ENCODE data around the gene CCT8. TPM values are rescaled to one million over a fixed set of nuclear protein-coding genes. Genes with fewer than 3 reads are reported as not detected.

The CCT8 gene
- total and polyA plus RNA-seq, 2 of the 4 experiments (the other 2 are of a cell fraction): 172 to 192 TPM

GRCh38 chr21:29024474-29025327 is 48.7 kb downstream of the CCT8 start, which contains the start of gene USP16:
USP16 (plus strand) TSS chr21:29024668; CDS start chr21:29027914, 3,246 bp downstream.
- ChIA-PET CTCF (interaction anchor here (0.7 to 1.2 kb wide), 3 partner anchors 21 to 60 kb away, joined by 3 to 4 read pairs (median 3); partner anchors contain the start of gene LTN1), POLR2A (ENCODE audit: unreplicated experiment) (interaction anchor here (0.8 to 1.8 kb wide), 4 partner anchors 19 to 49 kb away, joined by 4 to 7 read pairs (median 4); partner anchors contain the start of gene CCT8)
- H3K56ac ChIP-seq (ENCODE audit: extremely low read depth, insufficient read depth, low read length): peak within 1 kb of the TSS; percentile 92
- H3K4me2 ChIP-seq (ENCODE audit: low read depth, low read length): peak within 1 kb of the TSS; percentile 89
- peak within 1 kb of the TSS; percentile 90 for H2BK5ac ChIP-seq (ENCODE audit: low read depth, low read length, poor library complexity, severe bottlenecking)
- DNase-seq: peak; percentile 99
- H2AK9ac ChIP-seq (replicated peaks; ENCODE audit: low read depth, low read length, poor library complexity): peak within 1 kb of the TSS; percentile 85
- H3K4me1 ChIP-seq (ENCODE audit: control insufficient read depth, insufficient read depth, low read length): no peaks in the 10 kb centered on the region; the same call in 1 of the 2 replicates
- peak; percentile 98 for ATAC-seq (ENCODE audit: low read depth)
- no TSS peak for BruUV-seq (replicated peaks)
- no peaks in the 10 kb centered on the region for H3K9me3 ChIP-seq (ENCODE audit: control insufficient read depth, insufficient read depth, low read length)
- H3K9ac ChIP-seq (ENCODE audit: low read depth, low read length): peak within 1 kb of the TSS; percentile 86
- H3K23ac ChIP-seq (ENCODE audit: low read depth, low read length): peak within 1 kb of the TSS; percentile 100
- intact Hi-C loops (cut with micrococcal nuclease): loop anchor here (10.0 kb wide), 1 partner anchor 60 kb away; no protein-coding TSS in a partner anchor
- H2AFZ ChIP-seq (replicated peaks; ENCODE audit: low read length, poor library complexity): peak within 1 kb of the TSS; percentile 98
- H3K27me3 ChIP-seq (ENCODE audit: control insufficient read depth, insufficient read depth, low read length): no peaks in the 10 kb centered on the region
- peak within 1 kb of the TSS; percentile 83 for H3K27ac ChIP-seq (ENCODE audit: insufficient read depth, low read length)
- dilution Hi-C loops (cut with HindIII; ENCODE audit: low sequenced_read_pairs, unreplicated experiment): no loop called here
- peak within 1 kb of the TSS; percentile 99 for H4K91ac ChIP-seq (ENCODE audit: insufficient read depth, low read depth, low read length)
- H2BK120ac ChIP-seq (ENCODE audit: low read depth, low read length): peak within 1 kb of the TSS; percentile 98
- peaks cover 2% of the 10 kb centered on the region; the same call in 1 of the 2 replicates for H3K36me3 ChIP-seq (ENCODE audit: control insufficient read depth, insufficient read depth, low read length)
- in situ Hi-C loops (cut with MboI; ENCODE audit: low sequenced_read_pairs): no loop called here
- H3K4me3 ChIP-seq (ENCODE audit: insufficient read depth, low read depth, low read length): peak within 1 kb of the TSS; percentile 64
- H2BK15ac ChIP-seq (ENCODE audit: low read depth, low read length): peak within 1 kb of the TSS; percentile 86; the same call in 2 of the 3 replicates
- H3K14ac ChIP-seq (replicated peaks; ENCODE audit: low read depth, low read length): peak within 1 kb of the TSS; percentile 99
- H3K18ac ChIP-seq (ENCODE audit: low read depth, low read length): peak within 1 kb of the TSS; percentile 88
- H4K8ac ChIP-seq (ENCODE audit: low read depth in 2 of 2, low read length in 2 of 2): peak within 1 kb of the TSS; percentile 81 to 100
- H4K5ac ChIP-seq (ENCODE audit: low read depth, low read length): peak within 1 kb of the TSS; percentile 98
- H3K4ac ChIP-seq (ENCODE audit: low read depth, low read length): peak within 1 kb of the TSS; percentile 99
- peaks cover 5 to 28% of the 10 kb centered on the region in 2 experiments for H3K79me1 ChIP-seq (ENCODE audit: low read depth in 1 of 2, low read length in 2 of 2)
- H2AK5ac ChIP-seq (ENCODE audit: low read depth, low read length): peak within 1 kb of the TSS; percentile 54; the same call in 1 of the 2 replicates
- no peaks in the 10 kb centered on the region for H4K20me1 ChIP-seq (ENCODE audit: insufficient read depth, low read length)
- peak within 1 kb of the TSS; percentile 96 for H2BK20ac ChIP-seq (ENCODE audit: low read depth, low read length)
- WGBS, 2 experiments (ENCODE audit: extremely low coverage in 2 of 2, insufficient read length in 1 of 2): 0% methylated on average over 5 of the region's 48 CpGs; no CpG with 5 or more reads in 1 of the 2 experiments
- H3K9me1 ChIP-seq (ENCODE audit: insufficient read depth, low read length): peaks cover 3% of the 10 kb centered on the region
- 0 out of 2 replicates have a peak, but pooled peaks have one; percentile 13 for TF ChIP-seq CTCF (conservative IDR thresholded peaks at IDR 0.05; ENCODE audit: low read depth, low read length)
- TF ChIP-seq ELK1 (IDR thresholded peaks at IDR 0.05; ENCODE audit: borderline replicate concordance, low read depth, low read length): no peak
- TF ChIP-seq MAFK (IDR thresholded peaks at IDR 0.05; ENCODE audit: low read depth, low read length): no peak
- TF ChIP-seq RCOR1 (IDR thresholded peaks at IDR 0.05; ENCODE audit: insufficient replicate concordance, low read length): no peak
- peak; percentile 60; the same call in 1 of the 2 replicates for TF ChIP-seq USF2 (IDR thresholded peaks at IDR 0.05; ENCODE audit: low read depth, low read length)
- no peak for TF ChIP-seq SMC3 (IDR thresholded peaks at IDR 0.05; ENCODE audit: low read depth, low read length)
- TF ChIP-seq RFX5 (IDR thresholded peaks at IDR 0.05; ENCODE audit: low read depth, low read length): no peak
- peak; percentile 93 for TF ChIP-seq POLR2A (IDR thresholded peaks at IDR 0.05; ENCODE audit: low read depth, low read length)
- peak; percentile 25; the same call in 1 of the 2 replicates for TF ChIP-seq MAZ (IDR thresholded peaks at IDR 0.05; ENCODE audit: borderline replicate concordance, low read depth, low read length)
- TF ChIP-seq BHLHE40 (IDR thresholded peaks at IDR 0.05; ENCODE audit: low read depth, low read length): peak; percentile 4; the same call in 1 of the 2 replicates
- peak; percentile 93 for TF ChIP-seq MXI1 (IDR thresholded peaks at IDR 0.05; ENCODE audit: borderline replicate concordance, low read depth, low read length)
- TF ChIP-seq FOS (IDR thresholded peaks at IDR 0.05; ENCODE audit: low read depth, low read length): peak; percentile 68; the same call in 1 of the 2 replicates

Data from IMR-90 (cell line).